ENCODE results near the gene HOOK1.
"Not testable (repeated sequence)": the region's sequence is repeated elsewhere in the genome, so short reads cannot be mapped to it uniquely, and the experiment has no call there.

The HOOK1 gene

GRCh38 chr1:59880735-59881134 lies 66.0 kb downstream of the HOOK1 start:
- Histone ChIP-seq H3K9me3 (ENCODE audit: low read length) (no peaks in the 10 kb centered on the region), H3K4me1 (ENCODE audit: insufficient read depth, low read length) (peaks cover 7% of the 10 kb centered on the region), H3K4me3 (ENCODE audit: low read length) (no peak overlapping the region), H3K36me3 (ENCODE audit: insufficient read depth, low read length) (no peaks in the 10 kb centered on the region), H2AFZ (ENCODE audit: low read depth, low read length) (no peak overlapping the region), H3K27me3 (ENCODE audit: insufficient read depth, low read length) (no peaks in the 10 kb centered on the region)

GRCh38 chr1:59885160-59885832 lies 70.5 kb downstream of the HOOK1 start:
- H3K4me3 ChIP-seq (ENCODE audit: low read length): no peak overlapping the region
- H3K4me1 ChIP-seq (ENCODE audit: insufficient read depth, low read length): peaks cover 6% of the 10 kb centered on the region
- peaks cover 3% of the 10 kb centered on the region for H3K27me3 ChIP-seq (ENCODE audit: insufficient read depth, low read length)
- no peak overlapping the region for H2AFZ ChIP-seq (ENCODE audit: low read depth, low read length)
- H3K9me3 ChIP-seq (ENCODE audit: low read length): no peaks in the 10 kb centered on the region
- no peaks in the 10 kb centered on the region for H3K36me3 ChIP-seq (ENCODE audit: insufficient read depth, low read length)

- H3K4me3 ChIP-seq (ENCODE audit: low read length): no peak overlapping the region
- no peak overlapping the region for H2AFZ ChIP-seq (ENCODE audit: low read depth, low read length)
- no peaks in the 10 kb centered on the region for H3K4me1 ChIP-seq (ENCODE audit: insufficient read depth, low read length)
- H3K36me3 ChIP-seq (ENCODE audit: insufficient read depth, low read length): no peaks in the 10 kb centered on the region
- peaks cover 4% of the 10 kb centered on the region for H3K27me3 ChIP-seq (ENCODE audit: insufficient read depth, low read length)
- H3K9me3 ChIP-seq (ENCODE audit: low read length): no peaks in the 10 kb centered on the region
These were observed 78.4 kb downstream of the HOOK1 start for GRCh38 chr1:59892841-59893811.

GRCh38 chr1:59897165-59897564 lies 82.4 kb downstream of the HOOK1 start:
- H3K9me3 ChIP-seq (ENCODE audit: low read length): no peaks in the 10 kb centered on the region
- no peaks in the 10 kb centered on the region for H3K4me1 ChIP-seq (ENCODE audit: insufficient read depth, low read length)
- no peaks in the 10 kb centered on the region for H3K36me3 ChIP-seq (ENCODE audit: insufficient read depth, low read length)
- H3K4me3 ChIP-seq (ENCODE audit: low read length): no peak overlapping the region
- H3K27me3 ChIP-seq (ENCODE audit: insufficient read depth, low read length): peaks cover 4% of the 10 kb centered on the region
- no peak overlapping the region for H2AFZ ChIP-seq (ENCODE audit: low read depth, low read length)

- H3K36me3 ChIP-seq (ENCODE audit: insufficient read depth, low read length): no peaks in the 10 kb centered on the region
- no peak overlapping the region for H2AFZ ChIP-seq (ENCODE audit: low read depth, low read length)
- no peaks in the 10 kb centered on the region for H3K4me1 ChIP-seq (ENCODE audit: insufficient read depth, low read length)
- no peaks in the 10 kb centered on the region for H3K9me3 ChIP-seq (ENCODE audit: low read length)
- H3K4me3 ChIP-seq (ENCODE audit: low read length): no peak overlapping the region
- H3K27me3 ChIP-seq (ENCODE audit: insufficient read depth, low read length): peaks cover 4% of the 10 kb centered on the region
These were observed 84.2 kb downstream of the HOOK1 start for GRCh38 chr1:59898927-59899326.

- Histone ChIP-seq H3K4me1 (ENCODE audit: insufficient read depth, low read length) (no peaks in the 10 kb centered on the region), H3K36me3 (ENCODE audit: insufficient read depth, low read length) (no peaks in the 10 kb centered on the region), H3K27me3 (ENCODE audit: insufficient read depth, low read length) (no peaks in the 10 kb centered on the region), H3K4me3 (ENCODE audit: low read length) (no peak overlapping the region), H2AFZ (ENCODE audit: low read depth, low read length) (no peak overlapping the region), H3K9me3 (ENCODE audit: low read length) (no peaks in the 10 kb centered on the region)
These were observed 85.9 kb downstream of the HOOK1 start for GRCh38 chr1:59900640-59901039.

- no peaks in the 10 kb centered on the region for H3K27me3 ChIP-seq (ENCODE audit: insufficient read depth, low read length)
- H3K9me3 ChIP-seq (ENCODE audit: low read length): no peaks in the 10 kb centered on the region
- no peak overlapping the region for H2AFZ ChIP-seq (ENCODE audit: low read depth, low read length)
- no peaks in the 10 kb centered on the region for H3K36me3 ChIP-seq (ENCODE audit: insufficient read depth, low read length)
- no peaks in the 10 kb centered on the region for H3K4me1 ChIP-seq (ENCODE audit: insufficient read depth, low read length)
- H3K4me3 ChIP-seq (ENCODE audit: low read length): no peak overlapping the region
These were observed 87.1 kb downstream of the HOOK1 start for GRCh38 chr1:59901770-59902388.

GRCh38 chr1:59903141-59903754 lies 88.5 kb downstream of the HOOK1 start:
- Histone ChIP-seq H3K36me3 (ENCODE audit: insufficient read depth, low read length) (no peaks in the 10 kb centered on the region), H3K27me3 (ENCODE audit: insufficient read depth, low read length) (no peaks in the 10 kb centered on the region), H3K4me1 (ENCODE audit: insufficient read depth, low read length) (no peaks in the 10 kb centered on the region), H2AFZ (ENCODE audit: low read depth, low read length) (no peak overlapping the region), H3K9me3 (ENCODE audit: low read length) (no peaks in the 10 kb centered on the region), H3K4me3 (ENCODE audit: low read length) (no peak overlapping the region)

- H3K27me3 ChIP-seq (ENCODE audit: insufficient read depth, low read length): no peaks in the 10 kb centered on the region
- no peaks in the 10 kb centered on the region for H3K9me3 ChIP-seq (ENCODE audit: low read length)
- H3K4me1 ChIP-seq (ENCODE audit: insufficient read depth, low read length): peaks cover 6% of the 10 kb centered on the region
- H3K4me3 ChIP-seq (ENCODE audit: low read length): no peak overlapping the region
- no peaks in the 10 kb centered on the region for H3K36me3 ChIP-seq (ENCODE audit: insufficient read depth, low read length)
- no peak overlapping the region for H2AFZ ChIP-seq (ENCODE audit: low read depth, low read length)
These were observed 92.2 kb downstream of the HOOK1 start for GRCh38 chr1:59906931-59907330.

GRCh38 chr1:59908084-59908483 lies 93.3 kb downstream of the HOOK1 start:
- Histone ChIP-seq H3K9me3 (ENCODE audit: low read length) (no peaks in the 10 kb centered on the region), H3K27me3 (ENCODE audit: insufficient read depth, low read length) (no peaks in the 10 kb centered on the region), H3K4me1 (ENCODE audit: insufficient read depth, low read length) (peaks cover 6% of the 10 kb centered on the region), H3K36me3 (ENCODE audit: insufficient read depth, low read length) (no peaks in the 10 kb centered on the region), H2AFZ (ENCODE audit: low read depth, low read length) (no peak overlapping the region), H3K4me3 (ENCODE audit: low read length) (no peak overlapping the region)

GRCh38 chr1:59908682-59909081 lies 93.9 kb downstream of the HOOK1 start:
- no peak overlapping the region for H3K4me3 ChIP-seq (ENCODE audit: low read length)
- no peak overlapping the region for H2AFZ ChIP-seq (ENCODE audit: low read depth, low read length)
- H3K27me3 ChIP-seq (ENCODE audit: insufficient read depth, low read length): no peaks in the 10 kb centered on the region
- no peaks in the 10 kb centered on the region for H3K36me3 ChIP-seq (ENCODE audit: insufficient read depth, low read length)
- no peaks in the 10 kb centered on the region for H3K9me3 ChIP-seq (ENCODE audit: low read length)
- peaks cover 6% of the 10 kb centered on the region for H3K4me1 ChIP-seq (ENCODE audit: insufficient read depth, low read length)

GRCh38 chr1:59914791-59915286 lies 100.1 kb downstream of the HOOK1 start:
- H3K36me3 ChIP-seq (ENCODE audit: insufficient read depth, low read length): not testable (repeated sequence)

GRCh38 chr1:59915516-59915915 lies 100.8 kb downstream of the HOOK1 start:
- peaks cover 3% of the 10 kb centered on the region for H3K27me3 ChIP-seq (ENCODE audit: insufficient read depth, low read length)
- H3K4me1 ChIP-seq (ENCODE audit: insufficient read depth, low read length): peaks cover 18% of the 10 kb centered on the region
- no peaks in the 10 kb centered on the region for H3K9me3 ChIP-seq (ENCODE audit: low read length)
- H2AFZ ChIP-seq (ENCODE audit: low read depth, low read length): no peak overlapping the region
- no peaks in the 10 kb centered on the region for H3K36me3 ChIP-seq (ENCODE audit: insufficient read depth, low read length)
- H3K4me3 ChIP-seq (ENCODE audit: low read length): no peak overlapping the region

More at GRCh38 chr1:59914791-59915286, 100.1 kb downstream of the HOOK1 start:
- H2AFZ ChIP-seq (ENCODE audit: low read depth, low read length); H3K27me3 ChIP-seq (ENCODE audit: insufficient read depth, low read length); H3K4me3 ChIP-seq (ENCODE audit: low read length); H3K9me3 ChIP-seq (ENCODE audit: low read length): not testable (repeated sequence)
- peaks cover 18% of the 10 kb centered on the region for H3K4me1 ChIP-seq (ENCODE audit: insufficient read depth, low read length)
